WI38 (cell line): Measurements from ENCODE around the gene MYB.
"Not testable (repeated sequence)": the region's sequence is repeated elsewhere in the genome, so short reads cannot be mapped to it uniquely, and the experiment has no call there.

Experiments used
- H3K4me3 ChIP-seq: 2 replicates; pipeline ENCODE4 v1.5.1; 2011; ENCODE audit warnings: low read depth, mild to moderate bottlenecking, control low read depth, low read length
- TF ChIP-seq, protein P1 (sequence below): IDR thresholded peaks from 2 replicates; pipeline ENCODE4 v1.5.1; 2012; ENCODE audit warnings: low read depth, mild to moderate bottlenecking, control low read depth, low read length

The MYB gene

DNA sequence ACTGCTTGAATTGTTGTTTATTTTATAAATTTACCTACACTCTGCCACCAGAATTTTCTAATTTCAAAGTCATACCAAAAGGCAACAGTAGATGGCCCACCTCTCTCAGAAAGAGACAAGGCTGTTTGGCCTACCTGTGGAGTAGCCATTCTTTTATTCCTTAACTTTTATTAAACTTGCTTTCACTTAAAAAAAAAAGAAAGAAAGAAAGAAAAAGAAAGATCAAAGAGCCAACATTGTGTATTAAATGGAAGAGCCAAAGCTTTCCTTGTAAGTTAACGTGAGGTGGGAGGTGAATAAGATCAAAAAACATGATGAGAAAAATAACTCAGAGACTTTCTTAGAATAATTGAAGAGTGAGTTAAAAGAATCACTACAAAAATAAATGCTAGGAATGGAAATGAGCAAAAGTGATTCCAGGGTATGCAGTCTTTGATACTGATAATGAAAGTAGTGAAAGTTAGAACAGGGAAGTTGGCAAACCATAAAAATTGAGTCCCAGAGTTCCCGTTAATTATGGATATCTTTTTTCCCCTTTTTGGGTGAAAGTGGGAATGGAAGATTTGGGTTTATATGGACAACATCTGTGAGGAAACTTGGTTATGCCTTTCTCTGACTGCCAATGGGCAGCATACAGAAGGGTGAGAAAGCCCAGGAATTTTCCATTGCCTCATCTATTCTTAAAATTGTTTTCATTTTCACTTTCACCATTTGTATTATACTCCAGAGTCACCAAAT, 35.9 kb upstream of the MYB start:
- TF ChIP-seq, protein P1, sequence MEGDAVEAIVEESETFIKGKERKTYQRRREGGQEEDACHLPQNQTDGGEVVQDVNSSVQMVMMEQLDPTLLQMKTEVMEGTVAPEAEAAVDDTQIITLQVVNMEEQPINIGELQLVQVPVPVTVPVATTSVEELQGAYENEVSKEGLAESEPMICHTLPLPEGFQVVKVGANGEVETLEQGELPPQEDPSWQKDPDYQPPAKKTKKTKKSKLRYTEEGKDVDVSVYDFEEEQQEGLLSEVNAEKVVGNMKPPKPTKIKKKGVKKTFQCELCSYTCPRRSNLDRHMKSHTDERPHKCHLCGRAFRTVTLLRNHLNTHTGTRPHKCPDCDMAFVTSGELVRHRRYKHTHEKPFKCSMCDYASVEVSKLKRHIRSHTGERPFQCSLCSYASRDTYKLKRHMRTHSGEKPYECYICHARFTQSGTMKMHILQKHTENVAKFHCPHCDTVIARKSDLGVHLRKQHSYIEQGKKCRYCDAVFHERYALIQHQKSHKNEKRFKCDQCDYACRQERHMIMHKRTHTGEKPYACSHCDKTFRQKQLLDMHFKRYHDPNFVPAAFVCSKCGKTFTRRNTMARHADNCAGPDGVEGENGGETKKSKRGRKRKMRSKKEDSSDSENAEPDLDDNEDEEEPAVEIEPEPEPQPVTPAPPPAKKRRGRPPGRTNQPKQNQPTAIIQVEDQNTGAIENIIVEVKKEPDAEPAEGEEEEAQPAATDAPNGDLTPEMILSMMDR = peak; percentile 32; the same call in 1 of the 2 replicates
- no peak overlapping the region for H3K4me3 ChIP-seq

DNA sequence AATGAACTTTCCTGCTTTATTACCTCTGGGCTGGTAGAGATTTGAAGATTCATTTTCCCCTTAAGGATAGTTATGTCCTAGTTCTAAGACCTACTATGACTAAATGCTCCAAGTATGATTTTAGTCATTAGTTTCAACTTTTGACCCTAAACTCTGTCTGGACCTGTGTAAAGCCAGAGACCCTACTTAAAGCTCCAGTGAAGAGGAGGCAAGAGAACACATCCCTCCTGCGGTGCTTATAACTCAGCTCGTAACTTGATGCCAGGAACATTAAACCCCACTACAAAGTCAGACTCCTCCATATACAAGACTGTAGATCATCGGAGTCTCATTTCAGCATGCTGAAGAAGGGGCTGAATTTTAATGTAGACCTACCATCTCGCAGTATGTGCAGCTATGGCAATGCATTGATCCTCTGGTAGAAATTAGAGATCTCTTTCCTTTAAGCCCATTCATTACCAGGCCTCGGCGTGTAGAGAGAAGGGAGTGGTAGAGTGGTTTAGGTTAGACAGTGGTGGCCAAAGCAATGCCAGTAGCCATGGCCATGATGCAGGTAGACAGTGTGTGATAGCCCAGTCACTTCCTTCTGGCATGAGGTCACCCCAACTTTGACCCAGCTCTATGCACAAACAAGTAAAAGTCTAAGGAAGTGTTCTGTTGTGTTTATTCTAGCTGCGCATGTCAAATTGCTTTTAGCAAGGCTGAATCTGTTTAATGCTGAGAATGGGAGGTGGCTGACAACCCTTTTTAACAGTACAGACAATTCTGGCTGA, 34.8 kb upstream of the MYB start:
- TF ChIP-seq, protein P1 = no peak
- no peak overlapping the region for H3K4me3 ChIP-seq

DNA sequence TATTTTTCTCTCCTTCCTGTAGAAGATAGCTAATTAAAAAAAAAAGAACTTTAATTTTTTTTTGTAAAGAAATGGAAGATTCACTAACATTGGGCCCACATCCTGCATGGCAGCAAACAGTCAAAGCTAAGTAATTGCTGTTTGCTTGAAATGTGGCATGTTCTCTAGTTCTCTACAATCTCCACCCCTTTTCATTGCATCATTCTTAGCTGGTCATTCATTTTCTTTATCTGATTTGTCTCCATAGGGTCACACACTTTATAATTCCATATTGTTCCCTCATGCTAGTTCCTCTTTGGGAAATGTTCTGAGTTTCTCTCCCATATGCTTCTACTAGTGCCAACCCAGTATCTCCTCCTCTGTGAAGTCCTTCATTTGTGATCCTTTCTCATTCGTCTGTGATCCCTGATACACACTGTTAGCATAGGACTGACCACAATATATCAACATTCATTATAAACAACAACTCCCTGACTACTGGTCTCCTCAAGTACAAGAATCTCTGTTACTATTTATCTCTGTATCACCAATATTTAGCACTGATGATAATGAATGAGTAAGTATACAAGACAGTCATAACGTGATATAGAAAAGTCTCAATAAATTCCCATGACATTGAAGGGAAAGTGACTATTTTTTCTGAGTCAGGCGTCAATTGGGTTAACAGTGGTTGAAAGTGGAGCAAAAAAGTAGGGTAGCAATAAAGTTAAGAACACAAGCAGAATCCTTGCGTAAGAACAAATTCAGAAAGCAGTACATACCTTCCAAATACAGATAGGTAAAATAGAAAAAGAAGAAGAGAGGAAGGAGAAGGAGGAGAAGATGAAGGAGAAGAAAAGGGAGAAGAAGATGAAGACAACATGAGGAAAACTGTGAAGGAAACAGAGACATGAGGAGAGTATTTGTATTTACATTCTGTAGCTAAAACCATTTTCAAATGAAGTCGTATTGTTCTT, 33.2 kb upstream of the MYB start:
- TF ChIP-seq, protein P1 = no peak
- H3K4me3 ChIP-seq = no peak overlapping the region

DNA sequence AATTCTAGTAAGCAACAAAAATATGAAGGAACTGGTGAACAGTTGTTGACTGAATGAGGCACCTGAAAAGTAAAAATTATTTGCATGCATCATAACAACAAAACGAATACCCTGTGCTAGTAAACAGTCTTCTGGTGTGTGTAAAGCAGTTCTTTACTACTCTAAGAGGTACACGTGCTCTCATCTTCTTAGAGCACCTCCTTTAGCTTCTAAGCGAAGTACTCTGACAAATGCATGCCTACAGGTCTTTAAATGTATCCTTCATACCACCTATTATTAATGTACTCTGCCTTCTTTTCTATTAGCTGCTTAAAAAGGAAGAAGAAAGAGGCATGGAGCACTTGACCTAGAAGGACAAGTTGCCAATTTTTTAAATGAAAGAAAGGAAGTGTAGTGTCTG, 32.2 kb upstream of the MYB start:
- no peak overlapping the region for H3K4me3 ChIP-seq
- TF ChIP-seq, protein P1 = no peak

DNA sequence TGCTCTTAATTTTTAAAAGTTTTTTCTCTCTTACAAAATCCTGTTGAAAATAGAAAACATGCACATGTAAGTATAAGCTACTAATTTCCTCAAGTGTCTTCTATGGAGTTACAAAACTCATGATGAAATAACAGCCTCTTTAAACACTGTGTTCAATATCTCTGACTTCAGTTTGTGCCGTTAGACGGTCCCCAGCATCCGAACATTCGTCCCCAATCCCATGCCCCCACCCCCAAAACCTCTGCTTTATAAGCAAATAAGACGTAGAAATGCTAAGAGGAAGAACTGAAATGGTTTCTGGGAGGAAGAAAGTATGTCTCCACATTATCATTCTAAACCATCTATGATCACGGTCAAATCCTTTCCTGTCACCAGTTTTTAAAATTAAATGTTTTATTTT, 31.7 kb upstream of the MYB start:
- TF ChIP-seq, protein P1 = no peak
- no peak overlapping the region for H3K4me3 ChIP-seq

DNA sequence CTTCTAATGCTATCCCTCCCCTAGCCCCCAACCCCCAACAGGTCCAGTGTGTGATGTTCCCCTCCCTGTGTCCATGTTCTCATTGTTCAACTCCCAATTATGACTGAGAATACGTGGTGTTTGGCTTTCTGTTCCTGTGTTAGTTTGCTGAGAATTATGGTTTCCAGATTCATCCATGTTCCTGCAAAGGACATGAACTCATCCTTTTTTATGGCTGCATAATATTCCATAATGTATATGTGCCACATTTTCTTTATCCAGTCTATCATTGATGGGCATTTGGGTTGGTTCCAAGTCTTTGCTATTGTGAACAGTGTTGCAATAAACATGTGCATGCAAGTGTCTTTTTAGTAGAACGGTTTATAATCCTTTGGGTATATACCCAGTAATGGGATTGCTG, 30.6 kb upstream of the MYB start:
- not testable (repeated sequence) for H3K4me3 ChIP-seq

DNA sequence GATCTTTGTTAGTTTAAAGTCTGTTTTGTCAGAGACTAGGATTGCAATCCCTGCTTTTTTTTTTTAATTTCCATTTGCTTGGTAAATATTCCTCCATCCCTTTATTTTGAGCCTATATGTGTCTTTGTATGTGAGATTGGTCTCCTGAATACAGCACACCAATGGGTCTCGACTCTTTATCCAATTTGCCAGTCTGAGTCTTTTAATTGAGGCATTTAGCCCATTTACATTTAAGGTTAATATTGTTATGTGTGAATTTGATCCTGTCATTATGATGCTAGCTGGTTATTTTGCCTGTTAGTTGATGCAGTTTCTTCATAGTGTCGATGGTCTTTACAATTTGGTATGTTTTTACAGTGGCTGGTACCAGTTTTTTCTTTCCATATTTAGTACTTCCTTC, 27.0 kb upstream of the MYB start:
- H3K4me3 ChIP-seq = not testable (repeated sequence)

DNA sequence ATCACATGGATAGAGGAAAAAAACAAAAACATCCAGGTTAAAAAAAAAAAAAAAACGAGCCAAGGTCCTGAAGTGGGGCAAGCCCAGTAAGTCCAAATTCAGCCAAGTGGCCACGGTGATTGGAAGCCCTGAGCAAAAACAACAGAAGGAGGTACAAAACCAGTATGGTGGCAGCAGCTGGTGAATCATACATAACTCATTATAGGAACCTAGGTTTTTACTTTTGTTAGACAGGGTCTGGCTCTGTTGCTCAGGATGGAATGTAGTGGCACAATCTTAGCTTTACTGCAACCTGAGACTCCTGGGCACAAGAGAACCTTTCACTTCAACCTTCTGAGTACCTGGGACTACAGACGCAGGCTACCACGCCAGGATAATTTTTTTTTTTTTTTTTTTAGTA, 22.7 kb upstream of the MYB start:
- TF ChIP-seq, protein P1 = no peak
- no peak overlapping the region for H3K4me3 ChIP-seq
